Measurements from ENCODE around the gene DOK7.

DOK7 gene

GRCh38 chr4:3491681-3492405 is 28.7 kb downstream of the DOK7 start:
- H3K4me3 ChIP-seq (ENCODE audit: low read length), result no peak overlapping the region
- no CpG with 5 or more reads among the region's 17 CpGs for WGBS (ENCODE audit: insufficient coverage, insufficient read length)
- H3K4me1 ChIP-seq (ENCODE audit: control insufficient read depth, insufficient read depth, low read length), result no peaks in the 10 kb centered on the region; the same call in 1 of the 2 replicates
- H3K9me3 ChIP-seq (ENCODE audit: control insufficient read depth, insufficient read depth, low read length), result no peaks in the 10 kb centered on the region
- H3K36me3 ChIP-seq (ENCODE audit: control insufficient read depth, insufficient read depth, low read length), result no peaks in the 10 kb centered on the region; the same call in 1 of the 2 replicates
- no peak for DNase-seq (ENCODE audit: low read depth, low spot score)
- H3K27me3 ChIP-seq (ENCODE audit: control insufficient read depth, insufficient read depth, low read length), result peaks cover 13% of the 10 kb centered on the region; the same call in 1 of the 2 replicates
- no peak overlapping the region for H3K27ac ChIP-seq (ENCODE audit: low read length)

GRCh38 chr4:3492741-3493719 is 29.9 kb downstream of the DOK7 start:
- no peak for DNase-seq (ENCODE audit: low read depth, low spot score)
- Histone ChIP-seq H3K9me3 (ENCODE audit: control insufficient read depth, insufficient read depth, low read length) (no peaks in the 10 kb centered on the region), H3K4me1 (ENCODE audit: control insufficient read depth, insufficient read depth, low read length) (no peaks in the 10 kb centered on the region; the same call in 1 of the 2 replicates), H3K4me3 (ENCODE audit: low read length) (no peak overlapping the region), H3K27ac (ENCODE audit: low read length) (no peak overlapping the region), H3K27me3 (ENCODE audit: control insufficient read depth, insufficient read depth, low read length) (peaks cover 10% of the 10 kb centered on the region; the same call in 1 of the 2 replicates), H3K36me3 (ENCODE audit: control insufficient read depth, insufficient read depth, low read length) (no peaks in the 10 kb centered on the region; the same call in 1 of the 2 replicates)
- WGBS (ENCODE audit: insufficient coverage, insufficient read length), result no CpG with 5 or more reads among the region's 55 CpGs

GRCh38 chr4:3493720-3494461 is 30.8 kb downstream of the DOK7 start:
- no peak overlapping the region for H3K4me3 ChIP-seq (ENCODE audit: low read length)
- no peaks in the 10 kb centered on the region; the same call in 1 of the 2 replicates for H3K4me1 ChIP-seq (ENCODE audit: control insufficient read depth, insufficient read depth, low read length)
- H3K36me3 ChIP-seq (ENCODE audit: control insufficient read depth, insufficient read depth, low read length), result no peaks in the 10 kb centered on the region; the same call in 1 of the 2 replicates
- no peaks in the 10 kb centered on the region for H3K9me3 ChIP-seq (ENCODE audit: control insufficient read depth, insufficient read depth, low read length)
- WGBS (ENCODE audit: insufficient coverage, insufficient read length), result no CpG with 5 or more reads among the region's 20 CpGs
- no peak for DNase-seq (ENCODE audit: low read depth, low spot score)
- H3K27ac ChIP-seq (ENCODE audit: low read length), result no peak overlapping the region
- H3K27me3 ChIP-seq (ENCODE audit: control insufficient read depth, insufficient read depth, low read length), result peaks cover 9% of the 10 kb centered on the region; the same call in 1 of the 2 replicates

- no CpG with 5 or more reads among the region's 15 CpGs for WGBS (ENCODE audit: insufficient coverage, insufficient read length)
- DNase-seq (ENCODE audit: low read depth, low spot score), result no peak
- Histone ChIP-seq H3K27ac (ENCODE audit: low read length) (no peak overlapping the region), H3K36me3 (ENCODE audit: control insufficient read depth, insufficient read depth, low read length) (no peaks in the 10 kb centered on the region; the same call in 1 of the 2 replicates), H3K4me3 (ENCODE audit: low read length) (no peak overlapping the region), H3K9me3 (ENCODE audit: control insufficient read depth, insufficient read depth, low read length) (no peaks in the 10 kb centered on the region), H3K27me3 (ENCODE audit: control insufficient read depth, insufficient read depth, low read length) (peaks cover 9% of the 10 kb centered on the region; the same call in 1 of the 2 replicates), H3K4me1 (ENCODE audit: control insufficient read depth, insufficient read depth, low read length) (no peaks in the 10 kb centered on the region; the same call in 1 of the 2 replicates)
These were observed 31.4 kb downstream of the DOK7 start for GRCh38 chr4:3494462-3494871.

GRCh38 chr4:3495204-3495975 is 32.3 kb downstream of the DOK7 start:
- no peaks in the 10 kb centered on the region; the same call in 1 of the 2 replicates for H3K4me1 ChIP-seq (ENCODE audit: control insufficient read depth, insufficient read depth, low read length)
- no peak overlapping the region for H3K4me3 ChIP-seq (ENCODE audit: low read length)
- peaks cover 9% of the 10 kb centered on the region; the same call in 1 of the 2 replicates for H3K27me3 ChIP-seq (ENCODE audit: control insufficient read depth, insufficient read depth, low read length)
- WGBS (ENCODE audit: insufficient coverage, insufficient read length), result no CpG with 5 or more reads among the region's 28 CpGs
- no peak for DNase-seq (ENCODE audit: low read depth, low spot score)
- H3K36me3 ChIP-seq (ENCODE audit: control insufficient read depth, insufficient read depth, low read length), result no peaks in the 10 kb centered on the region; the same call in 1 of the 2 replicates
- no peak overlapping the region for H3K27ac ChIP-seq (ENCODE audit: low read length)
- H3K9me3 ChIP-seq (ENCODE audit: control insufficient read depth, insufficient read depth, low read length), result no peaks in the 10 kb centered on the region

DNA sequence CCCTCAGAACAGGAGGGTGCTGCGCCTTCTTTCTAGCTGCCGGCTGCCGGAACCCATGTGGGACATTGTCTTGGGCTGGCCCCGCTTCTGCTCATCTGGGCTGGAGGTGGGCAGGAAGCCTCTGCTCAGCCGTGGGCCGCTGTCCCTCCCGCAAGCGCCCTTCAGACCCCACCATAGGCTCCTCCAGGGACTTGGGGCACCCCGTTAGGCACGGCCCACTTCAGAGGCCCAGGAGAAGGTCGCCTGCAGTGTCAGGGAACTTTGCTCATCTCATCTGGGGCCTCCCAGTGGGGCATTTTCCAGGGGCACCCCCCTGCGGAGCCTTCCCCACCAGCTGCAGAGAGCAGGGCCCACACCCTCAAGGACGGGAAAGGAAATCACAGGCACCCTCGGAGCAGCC is 32.9 kb downstream of the DOK7 start:
- H3K27me3 ChIP-seq (ENCODE audit: control insufficient read depth, insufficient read depth, low read length), result peaks cover 7% of the 10 kb centered on the region; the same call in 1 of the 2 replicates
- no peaks in the 10 kb centered on the region; the same call in 1 of the 2 replicates for H3K4me1 ChIP-seq (ENCODE audit: control insufficient read depth, insufficient read depth, low read length)
- H3K9me3 ChIP-seq (ENCODE audit: control insufficient read depth, insufficient read depth, low read length), result no peaks in the 10 kb centered on the region
- H3K4me3 ChIP-seq (ENCODE audit: low read length), result no peak overlapping the region
- WGBS (ENCODE audit: insufficient coverage, insufficient read length), result no CpG with 5 or more reads among the region's 14 CpGs
- no peak overlapping the region for H3K27ac ChIP-seq (ENCODE audit: low read length)
- no peaks in the 10 kb centered on the region; the same call in 1 of the 2 replicates for H3K36me3 ChIP-seq (ENCODE audit: control insufficient read depth, insufficient read depth, low read length)
- DNase-seq (ENCODE audit: low read depth, low spot score), result no peak

- DNase-seq (ENCODE audit: low read depth, low spot score), result no peak
- Histone ChIP-seq H3K4me3 (ENCODE audit: low read length) (no peak overlapping the region), H3K9me3 (ENCODE audit: control insufficient read depth, insufficient read depth, low read length) (no peaks in the 10 kb centered on the region), H3K4me1 (ENCODE audit: control insufficient read depth, insufficient read depth, low read length) (no peaks in the 10 kb centered on the region; the same call in 1 of the 2 replicates), H3K36me3 (ENCODE audit: control insufficient read depth, insufficient read depth, low read length) (peaks cover 2% of the 10 kb centered on the region; the same call in 1 of the 2 replicates), H3K27ac (ENCODE audit: low read length) (no peak overlapping the region), H3K27me3 (ENCODE audit: control insufficient read depth, insufficient read depth, low read length) (no peaks in the 10 kb centered on the region; the same call in 1 of the 2 replicates)
- no CpG with 5 or more reads among the region's 6 CpGs for whole genome bisulfite sequencing (ENCODE audit: insufficient coverage, insufficient read length)
These were observed 34.0 kb downstream of the DOK7 start for GRCh38 chr4:3497095-3497494.

- H3K36me3 ChIP-seq (ENCODE audit: control insufficient read depth, insufficient read depth, low read length), result peaks cover 2% of the 10 kb centered on the region; the same call in 1 of the 2 replicates
- no peak for DNase-seq (ENCODE audit: low read depth, low spot score)
- H3K9me3 ChIP-seq (ENCODE audit: control insufficient read depth, insufficient read depth, low read length), result no peaks in the 10 kb centered on the region
- no CpG with 5 or more reads among the region's 24 CpGs for WGBS (ENCODE audit: insufficient coverage, insufficient read length)
- H3K27ac ChIP-seq (ENCODE audit: low read length), result no peak overlapping the region
- no peak overlapping the region for H3K4me3 ChIP-seq (ENCODE audit: low read length)
- no peaks in the 10 kb centered on the region; the same call in 1 of the 2 replicates for H3K4me1 ChIP-seq (ENCODE audit: control insufficient read depth, insufficient read depth, low read length)
- H3K27me3 ChIP-seq (ENCODE audit: control insufficient read depth, insufficient read depth, low read length), result no peaks in the 10 kb centered on the region; the same call in 1 of the 2 replicates
These were observed 34.6 kb downstream of the DOK7 start for GRCh38 chr4:3497523-3498389.
